Measurements from ENCODE around the gene TCF4. TPM values are rescaled to one million over a fixed set of nuclear protein-coding genes. Genes with fewer than 3 reads are reported as not detected.

The TCF4 gene
- total RNA-seq, 1 experiment from 2014 or later, result 100.0 TPM

GRCh38 chr18:55504808-55505207 is 83.2 kb downstream of the TCF4 start:
- DNase-seq (ENCODE audit: low spot score), result no peak

GRCh38 chr18:55503167-55503820 is 84.7 kb downstream of the TCF4 start:
- DNase-seq (ENCODE audit: low spot score), result no peak

- no peak for DNase-seq (ENCODE audit: low spot score)
Measured at GRCh38 chr18:55501982-55502710, 85.8 kb downstream of the TCF4 start.

- no peak for DNase-seq (ENCODE audit: low spot score)
Measured at GRCh38 chr18:55501579-55501978, 86.4 kb downstream of the TCF4 start.

GRCh38 chr18:55500316-55501086 is 87.5 kb downstream of the TCF4 start:
- DNase-seq (ENCODE audit: low spot score), result peak; percentile 77

- no peak for DNase-seq (ENCODE audit: low spot score)
Measured at GRCh38 chr18:55499526-55499925, 88.5 kb downstream of the TCF4 start.

- no peak for DNase-seq (ENCODE audit: low spot score)
Measured at GRCh38 chr18:55497825-55498403, 90.1 kb downstream of the TCF4 start.

GRCh38 chr18:55494899-55495298 is 93.1 kb downstream of the TCF4 start:
- no peak for DNase-seq (ENCODE audit: low spot score)

- no peak for DNase-seq (ENCODE audit: low spot score)
Measured at GRCh38 chr18:55494441-55494840, 93.6 kb downstream of the TCF4 start.

- no peak for DNase-seq (ENCODE audit: low spot score)
Measured at GRCh38 chr18:55491616-55492015, 96.4 kb downstream of the TCF4 start.

GRCh38 chr18:55489034-55489986 is 98.7 kb downstream of the TCF4 start:
- DNase-seq (ENCODE audit: low spot score), result no peak

- DNase-seq (ENCODE audit: low spot score), result no peak
Measured at GRCh38 chr18:55488473-55488872, 99.5 kb downstream of the TCF4 start.

GRCh38 chr18:55487997-55488396 is 100.0 kb downstream of the TCF4 start:
- no peak for DNase-seq (ENCODE audit: low spot score)

- no peak for DNase-seq (ENCODE audit: low spot score)
Measured at GRCh38 chr18:55486936-55487335, 101.1 kb downstream of the TCF4 start.

- no peak for DNase-seq (ENCODE audit: low spot score)
Measured at GRCh38 chr18:55485666-55486065, 102.3 kb downstream of the TCF4 start.

- DNase-seq (ENCODE audit: low spot score), result no peak
Measured at GRCh38 chr18:55484773-55485172, 103.2 kb downstream of the TCF4 start.

GRCh38 chr18:55483266-55483871 is 104.6 kb downstream of the TCF4 start:
- DNase-seq (ENCODE audit: low spot score), result no peak

- no peak for DNase-seq (ENCODE audit: low spot score)
Measured at GRCh38 chr18:55479656-55480420, 108.2 kb downstream of the TCF4 start.

- DNase-seq (ENCODE audit: low spot score), result no peak
Measured at GRCh38 chr18:55477860-55478581, 110.0 kb downstream of the TCF4 start.

Data from A172 (cell line).